GM20431 (cell line): ENCODE results near the gene STXBP1.

Experiments
- in situ Hi-C: fragments of 300-500 bp; cut with MseI, MboI; formaldehyde crosslinking; loops from one replicate; pipeline ENCODE4 v1.15.0; 2020; ENCODE audit warnings: low sequenced_read_pairs; ENCODE audit not compliant: unreplicated experiment

STXBP1 gene

DNA sequence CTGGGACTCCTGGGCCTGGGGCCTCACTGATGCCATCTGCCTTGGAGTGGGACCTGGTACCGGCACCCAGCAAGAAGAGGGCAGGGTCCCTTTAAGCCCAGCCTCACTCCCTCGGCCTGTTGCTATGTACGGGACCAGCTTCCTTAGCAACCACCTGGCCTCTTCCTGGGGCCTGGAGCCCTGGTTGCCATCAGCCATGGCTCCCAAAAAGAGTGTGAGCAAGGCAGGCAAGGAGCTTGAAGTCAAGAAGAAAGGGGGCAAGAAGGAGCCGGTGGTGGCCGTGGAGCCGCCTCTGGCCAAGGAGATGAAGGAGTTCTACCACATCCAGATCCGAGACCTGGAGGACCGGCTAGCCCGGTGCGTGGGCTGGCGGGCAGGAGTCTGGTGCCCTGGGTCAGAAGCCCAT is 94.8 kb downstream of the STXBP1 start, which contains the start of gene CFAP157:
TSS of gene CFAP157 (plus strand) at position 153 of the 406 bp plus-strand sequence. CDS start at position 197, 44 bp downstream.
- in situ Hi-C loops: no loop called here

DNA sequence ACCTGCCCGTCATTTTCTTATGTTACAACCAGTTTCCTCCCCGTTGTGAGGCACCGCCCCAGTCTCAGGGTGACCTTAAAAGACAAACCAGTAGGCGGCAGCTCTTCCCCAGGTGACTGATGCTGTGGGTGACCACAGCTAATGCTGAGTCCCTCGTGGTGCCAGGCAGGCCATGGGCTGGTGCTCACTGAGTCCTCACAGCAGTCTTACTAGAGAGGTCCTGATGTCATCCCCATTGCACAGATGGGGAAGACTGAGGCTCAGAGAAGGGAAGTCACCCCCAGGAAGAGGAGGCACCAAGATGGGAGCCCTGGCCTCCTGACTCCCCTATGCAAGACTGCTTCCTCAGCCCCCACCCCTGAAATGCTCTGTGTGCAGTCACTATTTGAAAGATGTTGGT is 95.7 kb downstream of the STXBP1 start:
- in situ Hi-C loops: no loop called here

DNA sequence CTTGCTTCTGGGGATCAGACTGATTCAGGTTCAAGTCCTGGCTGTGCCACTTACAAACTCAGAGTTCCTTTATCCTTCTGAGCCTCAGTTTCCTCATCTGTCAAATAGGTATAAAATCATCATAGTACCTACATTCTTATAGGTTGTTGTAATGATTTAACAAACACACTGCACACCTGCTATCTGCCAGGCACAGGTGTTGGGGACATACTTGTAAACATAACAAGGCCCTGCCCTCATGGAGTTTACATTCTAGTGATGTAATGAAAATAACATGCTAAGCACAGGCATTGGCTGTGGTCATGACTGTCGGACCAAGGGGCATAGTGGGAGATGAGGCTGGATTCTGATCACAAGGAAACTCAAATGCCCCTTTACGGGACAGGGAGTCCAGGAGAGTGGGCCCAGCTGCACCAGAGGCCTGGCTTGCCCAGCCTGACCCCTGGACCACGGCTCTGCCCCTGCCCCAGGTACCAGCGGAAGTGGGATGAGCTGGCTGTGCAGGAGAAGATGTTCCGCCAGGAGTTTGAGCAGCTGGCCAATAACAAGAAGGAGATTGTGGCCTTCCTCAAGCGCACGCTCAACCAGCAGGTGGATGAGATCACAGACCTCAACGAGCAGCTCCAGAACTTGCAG is 97.0 kb downstream of the STXBP1 start:
- in situ Hi-C loops: no loop called here

DNA sequence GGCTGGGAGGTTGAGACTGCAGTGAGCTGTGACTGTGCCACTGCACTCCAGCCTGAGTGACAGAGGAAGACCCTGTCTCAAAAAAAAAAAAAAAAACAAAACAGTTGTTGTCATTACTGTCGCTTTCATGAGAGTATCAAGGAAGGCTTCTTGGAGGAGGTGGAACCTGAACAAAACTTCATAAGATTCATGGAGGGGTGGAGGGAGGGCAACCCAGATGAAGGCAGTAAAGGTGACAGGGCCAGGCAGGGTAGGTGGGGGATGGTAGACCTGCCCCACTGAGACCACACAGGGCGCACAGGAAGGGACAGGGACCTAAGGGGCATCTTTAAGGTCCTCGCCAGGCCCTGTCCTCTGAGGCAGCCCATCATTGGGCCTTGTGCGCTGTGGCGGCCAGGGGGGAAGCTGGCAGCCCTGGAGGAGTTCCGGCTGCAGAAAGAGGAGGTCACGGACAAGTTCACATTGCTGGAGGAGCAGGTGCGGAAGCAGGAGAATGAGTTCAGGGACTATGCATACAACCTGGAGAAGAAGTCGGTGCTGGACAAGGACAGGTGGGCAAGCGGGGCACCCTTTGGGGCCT is 98.2 kb downstream of the STXBP1 start:
- in situ Hi-C loops: no loop called here

DNA sequence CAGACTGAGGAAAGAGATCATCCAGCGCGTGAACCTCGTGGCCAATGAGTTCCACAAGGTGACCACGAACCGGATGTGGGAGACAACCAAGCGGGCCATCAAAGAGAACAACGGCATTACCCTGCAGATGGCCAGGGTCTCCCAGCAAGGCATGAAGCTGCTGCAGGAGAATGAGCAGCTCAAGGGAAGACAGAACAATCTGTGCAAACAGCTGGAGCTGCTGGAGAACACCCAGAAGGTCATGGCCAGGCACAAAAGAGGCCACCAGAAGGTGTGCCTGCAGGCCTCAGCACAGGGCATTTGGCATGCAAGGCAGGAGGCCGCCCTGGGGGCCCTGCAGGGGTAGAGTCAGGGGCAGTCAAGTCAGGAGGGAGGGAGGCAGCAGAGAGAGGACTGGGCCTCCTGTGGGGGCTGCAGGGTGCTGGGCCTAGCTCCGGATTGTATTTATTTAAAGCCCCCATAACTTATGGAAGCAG is 99.2 kb downstream of the STXBP1 start:
- in situ Hi-C loops: no loop called here

DNA sequence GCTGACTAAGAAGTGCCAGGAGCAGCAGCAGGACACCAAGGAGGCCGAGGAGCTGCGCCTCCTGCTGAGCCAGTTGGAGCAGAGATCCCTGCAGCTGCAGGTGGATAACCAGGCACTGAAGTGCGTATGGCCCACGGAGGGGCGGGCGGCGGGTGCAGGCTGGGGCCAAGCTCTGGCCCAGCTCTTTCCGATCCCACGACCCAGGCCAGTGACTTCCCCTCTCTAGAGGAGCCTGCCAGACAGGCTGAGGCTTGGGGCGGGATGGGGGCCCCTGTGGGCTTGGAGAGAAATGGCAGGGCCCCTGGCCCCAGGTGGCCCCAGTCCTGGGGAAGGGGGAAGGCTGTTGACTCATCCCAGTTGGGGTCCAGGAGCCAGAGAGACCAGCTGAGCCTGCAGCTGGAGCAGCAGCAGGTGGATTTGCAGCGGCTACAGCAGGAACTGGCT is 99.8 kb downstream of the STXBP1 start:
- in situ Hi-C loops: no loop called here

DNA sequence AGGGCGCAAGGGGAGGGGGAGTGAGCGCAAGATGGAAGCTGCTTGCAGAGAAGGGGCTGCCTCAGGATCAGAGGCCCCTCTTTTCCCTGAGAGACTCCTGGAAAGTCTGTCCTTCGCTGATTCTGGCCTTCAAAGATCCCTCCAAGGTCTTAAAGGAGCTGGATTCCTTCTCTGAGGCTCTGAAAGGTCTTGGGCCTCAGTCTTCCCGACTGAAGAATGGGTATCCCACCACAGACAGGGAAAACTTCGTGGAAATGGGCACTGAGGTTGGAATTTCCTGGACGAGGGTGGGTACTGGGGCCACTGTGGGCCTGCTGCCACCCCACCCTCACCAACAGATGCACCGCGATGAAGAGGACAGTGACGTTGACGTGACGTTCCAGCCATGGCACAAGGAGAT is 100.3 kb downstream of the STXBP1 start:
- in situ Hi-C loops: no loop called here

DNA sequence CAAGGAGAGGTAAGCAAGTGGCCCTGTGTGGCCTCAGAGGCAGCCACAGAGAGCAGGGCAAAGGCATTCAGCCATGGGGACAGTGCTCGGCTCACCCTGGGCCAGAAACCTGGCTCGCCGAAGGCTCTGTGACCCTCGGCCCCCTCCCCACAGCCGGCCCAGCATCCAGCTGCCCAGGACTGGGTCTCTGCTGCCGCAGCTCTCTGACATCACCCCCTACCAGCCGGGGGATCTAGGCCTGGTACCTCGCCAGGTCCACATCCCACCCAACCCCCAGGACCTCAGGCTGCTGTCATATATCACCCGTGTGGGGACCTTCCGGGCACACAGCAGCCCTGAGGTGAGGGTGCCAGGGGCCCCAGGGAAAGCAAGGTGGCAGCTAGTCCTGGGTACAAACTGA is 100.8 kb downstream of the STXBP1 start:
- in situ Hi-C loops: no loop called here

DNA sequence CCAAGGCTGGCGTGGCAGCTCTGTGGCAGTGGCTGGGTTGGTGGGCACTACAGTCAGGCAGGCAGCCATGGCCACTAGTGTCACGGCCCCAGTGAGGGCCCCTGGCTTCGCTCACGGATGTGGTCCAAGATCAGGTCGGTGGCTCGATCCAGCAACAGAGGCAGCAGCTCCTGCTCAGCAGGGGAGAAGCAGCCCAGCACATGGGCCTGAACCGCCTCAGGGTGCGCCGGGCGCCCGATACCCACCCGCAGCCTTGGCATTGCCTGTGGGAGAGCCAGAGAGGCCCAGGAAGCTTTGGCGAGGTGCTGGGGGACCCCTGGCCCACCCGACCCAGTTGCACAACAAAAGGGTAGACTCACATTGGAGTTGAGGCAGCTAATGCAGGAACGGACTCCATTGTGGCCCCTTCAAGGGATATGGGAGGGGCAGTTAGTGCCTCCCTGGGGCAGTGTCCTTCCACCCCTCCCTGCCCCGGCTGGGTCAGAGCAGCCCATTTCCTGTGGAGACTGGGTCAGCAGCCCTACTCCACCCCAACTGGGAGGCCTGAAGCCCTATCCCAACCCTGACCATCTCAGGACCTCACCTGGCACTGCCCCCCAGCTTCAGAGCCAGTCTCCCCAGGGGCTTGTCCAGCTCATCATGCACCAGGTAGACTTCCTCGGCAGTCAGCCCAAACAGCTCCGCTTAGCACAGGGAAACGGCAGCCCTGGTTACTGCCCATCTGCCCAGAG is 102.1 kb downstream of the STXBP1 start:
- in situ Hi-C loops: no loop called here

DNA sequence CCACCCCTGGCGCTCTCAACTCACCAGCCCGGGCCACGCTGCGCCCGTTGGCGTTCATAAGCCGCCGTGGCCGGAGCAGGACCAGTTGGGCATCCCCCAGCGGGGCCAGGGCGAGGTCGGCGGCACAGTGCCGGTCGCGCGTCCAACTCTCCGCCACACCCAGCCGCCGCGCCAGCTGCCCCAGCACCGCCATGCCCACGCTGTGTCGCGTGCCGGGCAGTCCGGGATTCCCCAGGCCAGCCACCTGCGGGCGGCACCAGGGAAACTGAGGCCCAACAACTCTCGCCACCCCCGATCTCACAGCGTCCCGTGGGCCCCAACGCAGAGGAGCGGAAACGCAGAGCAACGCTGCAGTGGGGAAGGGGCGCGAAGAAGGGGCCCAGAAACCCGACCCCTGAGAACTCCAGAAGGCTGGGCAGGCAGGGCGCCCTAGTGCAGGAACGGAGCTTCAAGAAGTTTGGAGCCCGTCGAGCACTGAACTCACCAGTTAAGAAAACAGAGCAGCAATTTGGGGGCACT is 102.9 kb downstream of the STXBP1 start:
- in situ Hi-C loops: no loop called here

DNA sequence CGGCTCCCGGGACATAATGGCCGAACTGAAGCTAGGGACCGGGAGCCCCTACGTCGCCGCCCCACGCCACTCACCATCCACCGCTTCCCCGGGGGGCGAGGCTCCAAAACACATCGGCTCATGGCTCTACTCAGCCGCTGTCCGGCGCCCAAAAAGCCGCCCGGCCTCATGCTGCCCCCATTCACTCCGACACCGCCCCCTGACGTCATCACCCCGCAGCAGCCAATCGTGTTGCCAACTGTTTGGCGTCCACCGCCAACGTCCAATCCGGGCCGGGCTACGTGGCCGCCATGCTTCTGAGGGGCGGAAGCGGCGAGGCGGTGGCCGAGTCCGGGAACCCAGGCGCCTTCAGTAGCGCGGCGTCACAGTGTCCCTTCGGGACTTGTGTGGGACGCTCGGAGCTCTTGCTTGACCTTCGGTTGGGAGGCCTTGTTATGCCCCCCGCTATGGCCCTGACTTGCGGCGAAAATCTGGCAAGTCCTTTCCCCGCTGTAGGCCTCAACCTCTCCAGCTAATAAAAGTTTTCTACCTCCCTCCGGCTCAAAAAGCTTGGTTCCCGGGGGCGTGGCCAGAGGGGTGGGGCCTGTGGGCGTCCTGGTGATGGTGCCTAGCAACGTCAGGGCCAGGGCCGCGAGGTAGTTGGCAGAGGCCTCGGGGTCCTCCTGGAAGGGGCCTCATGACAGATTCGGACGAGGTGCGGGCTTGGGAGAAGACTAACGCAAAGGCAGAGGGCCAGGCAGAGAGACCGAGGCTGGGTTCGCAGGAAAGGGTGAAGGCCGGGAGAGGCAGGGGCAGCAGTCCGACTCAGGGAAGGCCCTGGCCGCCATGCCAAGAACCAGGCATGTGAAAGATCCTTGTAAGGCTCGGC is 103.6 kb downstream of the STXBP1 start, which contains the start of the genes PTRH1 and TTC16:
TSS of gene PTRH1 (minus strand) at position 194 of the 868 bp plus-strand sequence. CDS start at position 170, 24 bp downstream.
TSS of gene TTC16 (plus strand) at position 610 of the 868 bp plus-strand sequence. CDS start at position 677, 67 bp downstream.
- in situ Hi-C loops: no loop called here

DNA sequence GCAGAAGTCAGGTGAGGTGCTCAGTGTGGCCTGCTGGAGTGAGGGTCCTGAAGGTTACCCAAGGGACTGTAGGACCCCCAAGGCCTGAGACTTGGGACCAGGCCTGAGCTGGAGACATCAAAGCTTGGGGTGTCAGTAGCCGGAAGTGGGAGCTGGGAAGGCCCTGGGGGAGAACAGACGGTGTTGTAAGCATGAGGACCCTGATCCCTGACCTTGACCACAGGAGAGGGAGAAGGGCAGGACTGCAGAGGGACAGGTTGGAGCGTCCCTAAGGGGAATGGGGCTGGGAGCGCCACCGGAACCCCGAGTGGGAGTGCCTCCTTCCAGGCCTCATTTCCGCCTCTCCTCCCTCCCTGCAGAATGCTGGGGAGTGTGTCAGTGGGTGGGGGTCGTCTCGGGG is 104.3 kb downstream of the STXBP1 start:
- in situ Hi-C loops: no loop called here

DNA sequence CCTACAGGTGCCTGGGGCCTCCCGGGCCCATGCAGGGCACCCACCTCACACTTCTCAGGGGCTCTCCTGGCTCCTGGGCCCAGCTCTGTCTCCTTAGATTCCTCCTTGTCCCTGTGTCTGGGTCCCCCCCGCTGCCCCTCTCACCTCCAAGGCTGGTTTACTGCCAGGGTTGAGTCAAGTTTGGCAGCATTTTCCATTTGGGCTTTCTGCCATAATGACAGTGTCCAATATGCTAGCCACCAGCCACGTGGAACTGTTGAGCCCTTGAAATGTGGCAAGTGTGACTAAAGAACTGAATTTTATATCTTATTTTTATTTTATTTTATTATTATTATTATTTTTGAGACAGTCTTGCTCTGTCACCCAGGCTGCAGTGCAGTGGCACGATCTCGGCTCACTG is 105.7 kb downstream of the STXBP1 start:
- in situ Hi-C loops: no loop called here

DNA sequence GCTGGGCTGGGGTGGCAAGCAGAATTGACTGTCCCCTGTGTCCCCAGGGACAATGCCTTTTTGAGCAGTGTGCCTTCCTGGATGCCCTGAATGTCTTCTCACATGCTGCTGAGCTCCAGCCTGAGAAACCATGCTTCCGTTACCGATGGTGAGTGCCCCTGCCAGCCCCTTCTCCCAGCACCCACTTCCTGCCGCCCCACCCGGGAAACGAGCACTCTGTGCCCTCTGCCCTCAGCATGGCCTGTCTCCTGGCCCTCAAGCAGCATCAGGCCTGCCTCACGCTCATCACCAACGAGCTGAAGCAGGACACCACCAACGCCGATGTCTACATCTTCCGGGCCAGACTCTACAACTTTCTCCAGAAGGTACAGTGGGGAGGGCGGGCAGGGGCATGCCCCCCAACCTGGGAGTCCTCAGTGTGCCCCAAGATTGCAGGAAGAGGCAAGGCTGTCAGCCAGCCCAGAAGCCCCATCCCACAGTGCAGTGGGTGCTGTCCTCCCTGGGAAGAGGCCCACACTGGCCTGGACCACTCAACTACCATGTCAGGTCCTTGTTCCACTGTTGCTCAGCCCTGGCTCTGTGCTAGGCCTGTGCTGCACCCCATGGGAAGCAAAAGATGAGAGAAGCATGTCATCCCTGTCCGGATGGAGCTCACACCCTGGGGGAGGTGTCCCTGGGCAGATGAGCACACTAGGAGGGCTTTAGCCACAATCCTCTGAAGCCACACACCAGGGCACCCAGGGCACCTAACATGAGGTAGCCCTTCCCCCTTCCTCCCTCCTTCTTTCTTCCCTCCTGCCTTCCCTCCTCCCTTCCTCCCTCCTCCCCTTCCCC is 108.2 kb downstream of the STXBP1 start:
- in situ Hi-C loops: no loop called here

DNA sequence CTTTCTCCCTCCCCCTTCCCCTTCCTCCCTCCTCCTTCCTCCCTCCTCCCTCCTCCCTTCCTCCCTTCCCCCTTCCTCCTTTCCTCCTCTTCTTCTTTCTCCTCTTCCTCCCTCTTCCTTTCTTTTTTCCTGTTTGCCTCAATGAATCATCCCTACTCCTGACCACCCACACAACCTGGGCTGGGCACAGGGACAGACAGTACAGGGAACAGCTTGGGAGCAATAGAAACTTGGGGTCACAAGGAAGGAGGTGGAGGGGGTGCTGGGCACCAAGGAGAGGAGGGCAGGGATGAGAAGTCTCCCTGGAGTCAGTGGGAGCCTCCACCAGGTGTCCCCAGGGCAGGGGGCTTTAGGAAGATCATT is 108.8 kb downstream of the STXBP1 start:
- in situ Hi-C loops: no loop called here

DNA sequence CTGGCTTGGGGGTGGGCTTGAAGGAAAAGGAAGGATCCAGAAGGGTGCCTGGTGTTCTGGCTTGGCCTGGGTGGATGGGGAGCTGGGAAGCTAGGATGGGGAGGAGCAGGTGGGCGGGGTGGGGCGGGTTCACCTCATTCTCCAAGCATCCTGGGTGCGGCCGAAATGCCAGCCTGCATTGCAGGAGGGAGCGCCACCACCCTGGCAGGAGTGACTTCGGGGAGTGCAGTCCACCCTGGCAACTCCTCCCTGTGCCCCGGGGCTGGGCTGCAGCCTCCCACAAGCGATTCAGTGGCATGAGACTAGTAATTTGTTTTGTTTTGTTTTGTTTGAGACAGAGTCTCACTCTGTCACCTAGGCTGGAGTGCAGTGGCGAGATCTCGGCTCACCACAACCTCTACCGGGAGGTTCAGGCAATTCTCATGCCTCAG is 109.3 kb downstream of the STXBP1 start:
- in situ Hi-C loops: no loop called here

DNA sequence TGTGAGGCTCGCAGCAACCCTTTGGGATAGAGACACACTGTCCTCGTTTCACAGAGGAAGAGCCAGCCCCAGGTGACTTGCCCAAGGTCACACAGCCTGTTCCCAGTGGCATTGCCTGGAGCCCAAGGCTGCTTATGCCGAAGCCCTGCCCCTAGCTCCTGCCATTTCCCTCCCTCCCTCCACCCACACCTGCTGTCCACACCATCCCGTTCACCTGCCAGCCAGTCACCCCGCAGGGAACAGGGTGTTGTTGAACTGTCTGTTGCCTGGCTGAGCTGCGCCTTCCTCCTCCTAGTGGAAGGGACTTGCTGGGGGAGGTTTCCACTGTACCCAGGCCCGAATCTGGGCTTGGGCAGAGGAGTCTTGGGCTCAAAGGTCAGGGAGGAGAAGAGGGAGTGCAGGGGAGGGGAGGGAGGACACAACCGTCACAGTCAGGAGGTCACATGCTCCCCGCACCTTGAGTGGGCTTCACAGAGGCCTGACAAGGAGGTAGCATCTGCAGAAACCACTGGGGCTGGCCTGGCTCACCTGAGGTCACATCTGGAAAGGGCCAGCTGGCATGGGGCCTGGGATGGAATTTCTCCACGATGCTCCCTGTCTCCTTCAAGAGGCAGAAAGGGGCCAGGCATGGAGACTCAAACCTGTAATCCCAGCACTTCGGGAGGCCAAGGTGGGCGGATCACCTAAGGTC is 110.1 kb downstream of the STXBP1 start:
- in situ Hi-C loops: no loop called here

DNA sequence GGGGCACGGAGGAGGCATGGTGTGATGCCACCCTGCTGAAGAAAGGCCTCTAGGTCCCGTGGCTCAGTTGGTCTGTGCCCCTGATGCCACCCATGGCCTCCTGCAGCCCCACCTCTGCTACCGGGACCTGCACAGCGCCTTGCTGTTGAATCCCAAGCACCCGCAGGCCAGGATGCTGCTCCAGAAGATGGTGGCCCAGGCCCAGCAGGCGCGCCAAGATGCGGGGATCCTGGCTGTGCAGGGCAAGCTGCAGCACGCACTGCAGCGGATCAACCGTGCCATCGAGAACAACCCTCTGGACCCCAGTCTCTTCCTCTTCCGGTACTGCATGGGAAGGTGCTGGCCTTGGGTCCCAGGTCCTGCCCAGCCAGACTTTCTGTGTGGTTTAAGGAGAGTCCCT is 110.9 kb downstream of the STXBP1 start:
- in situ Hi-C loops: no loop called here
